WTC11 (cell line): Measurements from ENCODE around the gene RUVBL2. TPM values are rescaled to one million over a fixed set of nuclear protein-coding genes. Genes with fewer than 3 reads are reported as not detected.
A peak's percentile ranks its signal among the peaks of the same experiment; 100 is the strongest.

Experiments used
- ATAC-seq: fragments of 200-7000 bp; cut with Tn5 transposase; 2 replicates; pipeline ENCODE4 v1.10.0; 2021; ENCODE audit warnings: mild to moderate bottlenecking, moderate library complexity
- CTCF ChIA-PET: fragments of 300-600 bp; sonication (Branson Sonifier 250); formaldehyde crosslinking; loops from one replicate; lab custom pipeline; 2021; ENCODE audit warnings: antibody characterized with exemption; lab: Charles Lee
- POLR2A ChIA-PET: fragments of 350-600 bp; sonication (Branson Sonifier 250); formaldehyde crosslinking; loops from one replicate; lab custom pipeline; 2021; ENCODE audit warnings: antibody characterized with exemption; lab: Charles Lee
- DNase-seq: peaks from one replicate; pipeline ENCODE4 v3.0.0; 2021; ENCODE audit warnings: low spot score
- H3K27ac Mint-ChIP-seq: 2 replicates; pipeline ENCODE4 v1.8.0; 2021; ENCODE audit warnings: mixed read lengths
- H3K27me3 Mint-ChIP-seq: 2 replicates; pipeline ENCODE4 v1.8.0; 2021; ENCODE audit warnings: low read depth, mild to moderate bottlenecking, moderate library complexity, mixed read lengths
- H3K36me3 Mint-ChIP-seq: 2 replicates; pipeline ENCODE4 v1.8.0; 2021; ENCODE audit warnings: mixed read lengths
- H3K4me1 Mint-ChIP-seq: 2 replicates; pipeline ENCODE4 v1.8.0; 2022; ENCODE audit warnings: mixed read lengths
- H3K4me3 Mint-ChIP-seq: 2 replicates; pipeline ENCODE4 v1.8.0; 2021; ENCODE audit warnings: mild to moderate bottlenecking, moderate library complexity, mixed read lengths
- H3K9me3 Mint-ChIP-seq: 2 replicates; pipeline ENCODE4 v1.8.0; 2021; ENCODE audit warnings: mixed read lengths
- GRHL2 ChIP-seq: fragments of 250-450 bp; sonication (Bioruptor Pico); IDR thresholded peaks from 2 replicates; pipeline ENCODE4 v1.8.0; 2022; ENCODE audit warnings: mild to moderate bottlenecking, moderate library complexity; ENCODE audit not compliant: insufficient replicate concordance, severe bottlenecking
- GTF2I ChIP-seq: fragments of 250-450 bp; sonication (Bioruptor Pico); conservative IDR thresholded peaks from 2 replicates; pipeline ENCODE4 v1.4.0; 2021; ENCODE audit warnings: mild to moderate bottlenecking
- KAT7 ChIP-seq: sonication (generic); formaldehyde crosslinking; IDR thresholded peaks from 2 replicates; pipeline ENCODE4 v1.8.1; 2023; ENCODE audit warnings: missing genetic modification reagents, mild to moderate bottlenecking, borderline replicate concordance
- ZNF671 ChIP-seq: fragments of 250-450 bp; sonication (Bioruptor Pico); IDR thresholded peaks from 2 replicates; pipeline ENCODE4 v1.8.0; 2021; ENCODE audit warnings: mild to moderate bottlenecking
- total RNA-seq: library from RNA; stranded (reverse); gene quantifications from 3 replicates; pipeline ENCODE4 v1.2.3, GENCODE V29; 2021
- TF ChIP-seq, protein P1 (sequence below): sonication (generic); formaldehyde crosslinking; IDR thresholded peaks from 2 replicates; pipeline ENCODE4 v1.8.1; 2023; ENCODE audit warnings: mild to moderate bottlenecking, missing genetic modification reagents, borderline replicate concordance
- TF ChIP-seq, protein P2 (sequence below): sonication (generic); formaldehyde crosslinking; IDR thresholded peaks from 2 replicates; pipeline ENCODE4 v1.8.0; 2023; ENCODE audit warnings: mild to moderate bottlenecking, missing genetic modification reagents
- TF ChIP-seq, protein P3 (sequence below): sonication (generic); formaldehyde crosslinking; IDR thresholded peaks from 2 replicates; pipeline ENCODE4 v1.8.0; 2022; ENCODE audit warnings: mild to moderate bottlenecking, missing genetic modification reagents

The RUVBL2 gene
- total RNA-seq, 1 experiment from 2014 or later = 178 TPM

DNA sequence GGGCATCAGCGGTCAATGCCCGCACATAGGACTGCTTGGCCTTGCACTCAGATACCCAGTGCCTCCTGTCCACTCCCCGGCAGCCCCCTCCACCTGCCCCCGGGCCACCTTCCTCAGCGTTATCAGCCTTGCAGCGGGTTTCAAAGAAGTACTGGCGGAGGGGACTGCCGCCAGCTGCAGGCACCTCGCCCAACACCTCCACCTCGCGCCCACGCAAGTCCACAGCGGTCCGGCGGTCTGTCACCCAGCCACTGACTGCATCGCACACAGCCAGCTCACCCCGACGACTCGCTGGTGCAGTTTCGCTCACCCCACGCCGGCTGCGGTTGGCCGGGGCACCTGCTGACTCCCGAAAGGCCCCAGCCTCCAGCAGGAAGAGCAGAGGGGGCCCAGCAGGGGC is 67.8 kb downstream of the RUVBL2 start:
- Mint-ChIP-seq H3K36me3 (no peaks in the 10 kb centered on the region), H3K27me3 (peaks cover 79% of the 10 kb centered on the region), H3K27ac (no peak overlapping the region), H3K9me3 (no peaks in the 10 kb centered on the region), H3K4me1 (peaks cover 37% of the 10 kb centered on the region), H3K4me3 (no peak overlapping the region)
- ChIA-PET POLR2A (no interaction called here), CTCF (interaction anchor here (0.8 to 0.9 kb wide), 2 partner anchors 12 to 62 kb away, joined by 3 read pairs; no protein-coding TSS in a partner anchor)
- no peak for DNase-seq
- no peak for ATAC-seq
- TF ChIP-seq, protein P1, sequence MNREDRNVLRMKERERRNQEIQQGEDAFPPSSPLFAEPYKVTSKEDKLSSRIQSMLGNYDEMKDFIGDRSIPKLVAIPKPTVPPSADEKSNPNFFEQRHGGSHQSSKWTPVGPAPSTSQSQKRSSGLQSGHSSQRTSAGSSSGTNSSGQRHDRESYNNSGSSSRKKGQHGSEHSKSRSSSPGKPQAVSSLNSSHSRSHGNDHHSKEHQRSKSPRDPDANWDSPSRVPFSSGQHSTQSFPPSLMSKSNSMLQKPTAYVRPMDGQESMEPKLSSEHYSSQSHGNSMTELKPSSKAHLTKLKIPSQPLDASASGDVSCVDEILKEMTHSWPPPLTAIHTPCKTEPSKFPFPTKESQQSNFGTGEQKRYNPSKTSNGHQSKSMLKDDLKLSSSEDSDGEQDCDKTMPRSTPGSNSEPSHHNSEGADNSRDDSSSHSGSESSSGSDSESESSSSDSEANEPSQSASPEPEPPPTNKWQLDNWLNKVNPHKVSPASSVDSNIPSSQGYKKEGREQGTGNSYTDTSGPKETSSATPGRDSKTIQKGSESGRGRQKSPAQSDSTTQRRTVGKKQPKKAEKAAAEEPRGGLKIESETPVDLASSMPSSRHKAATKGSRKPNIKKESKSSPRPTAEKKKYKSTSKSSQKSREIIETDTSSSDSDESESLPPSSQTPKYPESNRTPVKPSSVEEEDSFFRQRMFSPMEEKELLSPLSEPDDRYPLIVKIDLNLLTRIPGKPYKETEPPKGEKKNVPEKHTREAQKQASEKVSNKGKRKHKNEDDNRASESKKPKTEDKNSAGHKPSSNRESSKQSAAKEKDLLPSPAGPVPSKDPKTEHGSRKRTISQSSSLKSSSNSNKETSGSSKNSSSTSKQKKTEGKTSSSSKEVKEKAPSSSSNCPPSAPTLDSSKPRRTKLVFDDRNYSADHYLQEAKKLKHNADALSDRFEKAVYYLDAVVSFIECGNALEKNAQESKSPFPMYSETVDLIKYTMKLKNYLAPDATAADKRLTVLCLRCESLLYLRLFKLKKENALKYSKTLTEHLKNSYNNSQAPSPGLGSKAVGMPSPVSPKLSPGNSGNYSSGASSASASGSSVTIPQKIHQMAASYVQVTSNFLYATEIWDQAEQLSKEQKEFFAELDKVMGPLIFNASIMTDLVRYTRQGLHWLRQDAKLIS = no peak
- TF ChIP-seq, protein P2, sequence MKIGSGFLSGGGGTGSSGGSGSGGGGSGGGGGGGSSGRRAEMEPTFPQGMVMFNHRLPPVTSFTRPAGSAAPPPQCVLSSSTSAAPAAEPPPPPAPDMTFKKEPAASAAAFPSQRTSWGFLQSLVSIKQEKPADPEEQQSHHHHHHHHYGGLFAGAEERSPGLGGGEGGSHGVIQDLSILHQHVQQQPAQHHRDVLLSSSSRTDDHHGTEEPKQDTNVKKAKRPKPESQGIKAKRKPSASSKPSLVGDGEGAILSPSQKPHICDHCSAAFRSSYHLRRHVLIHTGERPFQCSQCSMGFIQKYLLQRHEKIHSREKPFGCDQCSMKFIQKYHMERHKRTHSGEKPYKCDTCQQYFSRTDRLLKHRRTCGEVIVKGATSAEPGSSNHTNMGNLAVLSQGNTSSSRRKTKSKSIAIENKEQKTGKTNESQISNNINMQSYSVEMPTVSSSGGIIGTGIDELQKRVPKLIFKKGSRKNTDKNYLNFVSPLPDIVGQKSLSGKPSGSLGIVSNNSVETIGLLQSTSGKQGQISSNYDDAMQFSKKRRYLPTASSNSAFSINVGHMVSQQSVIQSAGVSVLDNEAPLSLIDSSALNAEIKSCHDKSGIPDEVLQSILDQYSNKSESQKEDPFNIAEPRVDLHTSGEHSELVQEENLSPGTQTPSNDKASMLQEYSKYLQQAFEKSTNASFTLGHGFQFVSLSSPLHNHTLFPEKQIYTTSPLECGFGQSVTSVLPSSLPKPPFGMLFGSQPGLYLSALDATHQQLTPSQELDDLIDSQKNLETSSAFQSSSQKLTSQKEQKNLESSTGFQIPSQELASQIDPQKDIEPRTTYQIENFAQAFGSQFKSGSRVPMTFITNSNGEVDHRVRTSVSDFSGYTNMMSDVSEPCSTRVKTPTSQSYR (CRISPR knock-in tag) = no peak

DNA sequence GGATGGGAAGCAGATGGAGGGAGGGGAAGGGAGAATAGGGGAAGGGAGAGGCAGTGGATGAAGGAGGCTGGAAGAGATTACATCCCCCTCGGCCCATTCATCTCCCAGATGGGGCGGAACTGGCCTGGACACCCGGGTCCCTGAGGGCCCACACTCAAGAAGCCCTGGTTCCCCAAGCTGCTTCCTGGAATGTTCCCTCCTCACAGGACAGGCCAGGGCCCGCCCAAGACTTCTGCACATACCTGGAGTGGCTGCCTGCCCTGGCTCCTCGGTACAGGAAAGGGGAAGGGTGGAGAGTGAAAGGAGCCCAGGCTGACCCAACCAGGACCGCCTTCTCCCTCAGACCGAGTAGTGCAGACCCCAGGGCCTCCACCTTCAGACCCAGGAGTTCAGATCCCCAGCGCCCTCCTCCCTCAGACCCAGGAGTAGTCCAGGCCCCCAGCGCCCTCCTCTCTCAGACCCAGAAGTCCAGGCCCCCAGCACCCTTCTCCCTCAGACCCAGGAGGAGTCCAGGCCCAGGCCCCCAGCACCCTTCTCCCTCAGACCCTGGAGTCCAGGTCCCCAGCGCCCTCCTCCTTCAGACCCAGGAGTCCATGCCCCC is 70.4 kb downstream of the RUVBL2 start:
- Mint-ChIP-seq H3K4me3 (peak overlapping the region; percentile 59), H3K4me1 (peaks cover 33% of the 10 kb centered on the region), H3K27me3 (peaks cover 79% of the 10 kb centered on the region), H3K27ac (no peak overlapping the region), H3K36me3 (no peaks in the 10 kb centered on the region; the same call in 1 of the 2 replicates), H3K9me3 (peaks cover 2% of the 10 kb centered on the region)
- ATAC-seq (peak; percentile 42), DNase-seq (peak; percentile 45)
- POLR2A ChIA-PET = interaction anchor here (1.3 kb wide), 1 partner anchor 85 kb away, joined by 4 read pairs; no protein-coding TSS in a partner anchor
- CTCF ChIA-PET = interaction anchor here (0.5 to 4.6 kb wide), 10 partner anchors 7 to 135 kb away, joined by 3 to 26 read pairs (median 14); partner anchors contain the start of genes CGB2, CGB7, GYS1 and RUVBL2
- TF ChIP-seq GRHL2 (CRISPR knock-in tag) (no peak), GTF2I (CRISPR knock-in tag) (no peak), ZNF671 (CRISPR knock-in tag) (no peak), KAT7 (CRISPR knock-in tag) (no peak)
- TF ChIP-seq, protein P1 = no peak
- TF ChIP-seq, protein P3, sequence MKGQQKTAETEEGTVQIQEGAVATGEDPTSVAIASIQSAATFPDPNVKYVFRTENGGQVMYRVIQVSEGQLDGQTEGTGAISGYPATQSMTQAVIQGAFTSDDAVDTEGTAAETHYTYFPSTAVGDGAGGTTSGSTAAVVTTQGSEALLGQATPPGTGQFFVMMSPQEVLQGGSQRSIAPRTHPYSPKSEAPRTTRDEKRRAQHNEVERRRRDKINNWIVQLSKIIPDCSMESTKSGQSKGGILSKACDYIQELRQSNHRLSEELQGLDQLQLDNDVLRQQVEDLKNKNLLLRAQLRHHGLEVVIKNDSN (CRISPR knock-in tag) = no peak
